Fibroblast of lung (primary cell): ENCODE results near the gene PSMD4. TPM values are rescaled to one million over a fixed set of nuclear protein-coding genes. Genes with fewer than 3 reads are reported as not detected.

Experiments used
- DNase-seq, 2 donors: peaks; one replicate each; pipeline versions ENCODE4 v3.0.0 to v3.0.0-alpha.2; 2010; ENCODE audit warnings: low read depth in 2 of 2
- H2AFZ ChIP-seq: 2 replicates; pipeline ENCODE4 v1.5.1; 2012; ENCODE audit warnings: low read length, control low read depth, inconsistent platforms
- H3K27ac ChIP-seq: 2 replicates; pipeline ENCODE4 v1.5.1; 2011; ENCODE audit warnings: low read length, control low read depth; ENCODE audit not compliant: insufficient read depth
- H3K27me3 ChIP-seq: 2 replicates; pipeline ENCODE4 v1.5.1; 2011; ENCODE audit warnings: mild to moderate bottlenecking, low read length; ENCODE audit not compliant: control insufficient read depth, insufficient read depth
- H3K36me3 ChIP-seq: 2 replicates; pipeline ENCODE4 v1.5.1; 2011; ENCODE audit warnings: low read length; ENCODE audit not compliant: control insufficient read depth, insufficient read depth
- H3K4me1 ChIP-seq: 2 replicates; pipeline ENCODE4 v1.5.1; 2011; ENCODE audit warnings: low read length; ENCODE audit not compliant: control insufficient read depth, insufficient read depth; ENCODE audit errors: extremely low read depth
- H3K4me2 ChIP-seq: 2 replicates; pipeline ENCODE4 v1.5.1; 2011; ENCODE audit warnings: low read length, control low read depth; ENCODE audit not compliant: insufficient read depth; ENCODE audit errors: extremely low read depth
- H3K4me3 ChIP-seq, 4 experiments: fragments of 200-600 bp in 1 of 4; sonication (generic) in 1 of 4; replicated peaks in 1 of 4; 2 replicates each; pipeline ENCODE4 v1.5.1; 2011 to 2016; ENCODE audit warnings: low read length in 4 of 4, low read depth in 3 of 4, mild to moderate bottlenecking in 3 of 4, control low read depth in 2 of 4, inconsistent platforms in 1 of 4, mixed read lengths in 1 of 4; ENCODE audit not compliant: insufficient read depth in 1 of 4; ENCODE audit errors: control extremely low read depth in 1 of 4
- H3K79me2 ChIP-seq: 2 replicates; pipeline ENCODE4 v1.5.1; 2012; ENCODE audit warnings: mild to moderate bottlenecking, low read length, inconsistent platforms; ENCODE audit not compliant: control insufficient read depth, insufficient read depth
- H3K9ac ChIP-seq: 2 replicates; pipeline ENCODE4 v1.5.1; 2011; ENCODE audit warnings: mild to moderate bottlenecking, low read length, control low read depth; ENCODE audit not compliant: insufficient read depth
- H3K9me3 ChIP-seq: 2 replicates; pipeline ENCODE4 v1.5.1; 2012; ENCODE audit warnings: low read depth, low read length; ENCODE audit not compliant: control insufficient read depth, insufficient read depth
- H4K20me1 ChIP-seq: 2 replicates; pipeline ENCODE4 v1.5.1; 2011; ENCODE audit warnings: low read length; ENCODE audit not compliant: control insufficient read depth, insufficient read depth; ENCODE audit errors: extremely low read depth
- CTCF ChIP-seq, 2 donors: IDR thresholded peaks in 1 of 2; conservative IDR thresholded peaks in 1 of 2; 1 replicate in 1 of 2; 2 replicates in 1 of 2; pipeline ENCODE4 v1.5.1; 2011 to 2012; ENCODE audit warnings: low read length in 2 of 2, control low read depth in 1 of 2, inconsistent platforms in 1 of 2, low read depth in 1 of 2, mild to moderate bottlenecking in 1 of 2
- EZH2 ChIP-seq: IDR thresholded peaks from 2 replicates; pipeline ENCODE4 v1.5.1; 2012; ENCODE audit warnings: low read length, control low read depth, mild to moderate bottlenecking; ENCODE audit errors: missing control alignments
- polyA plus RNA-seq, 2 donors: library from polyadenylated mRNA; depleted of rRNA in 1 of 2; stranded (reverse) in 1 of 2; unstranded in 1 of 2; fragments of >200 nt; gene quantifications; 2 replicates each; pipeline ENCODE4 v1.2.1, GENCODE V29; 2011 to 2012; ENCODE audit warnings: missing spikeins in 1 of 2
- total RNA-seq: library from RNA; depleted of rRNA; stranded (reverse); fragments of >200 nt; gene quantifications from 2 replicates; pipeline ENCODE4 v1.2.1, GENCODE V29; 2014

The PSMD4 gene
- total and polyA plus RNA-seq, 2 donors (not counting 1 experiment from before 2014, with no cell fraction given), result 210 to 240 TPM

- Histone ChIP-seq H3K4me3 (peak overlapping the region; percentile 55 to 85 (median 77)), H2AFZ (no peak overlapping the region), H3K27me3 (no peaks in the 10 kb centered on the region), H3K27ac (peak overlapping the region; percentile 99), H3K36me3 (peaks cover 18% of the 10 kb centered on the region), H4K20me1 (no peaks in the 10 kb centered on the region), H3K4me2 (peak overlapping the region; percentile 97), H3K4me1 (no peaks in the 10 kb centered on the region), H3K9me3 (no peaks in the 10 kb centered on the region), H3K9ac (peak overlapping the region; percentile 81), H3K79me2 (peaks cover 15% of the 10 kb centered on the region)
- TF ChIP-seq EZH2 (no peak), CTCF (conservative IDR thresholded peaks at IDR 0.05 in 1 of 2, IDR thresholded peaks at IDR 0.05 in 1 of 2; ENCODE audit: low read depth in 1 of 2, low read length in 2 of 2) (no peak)
- DNase-seq, result peak in 1 of 2 donors; percentile 13
These were observed 28.6 kb downstream of the PSMD4 start for GRCh38 chr1:151282883-151283725.

- H3K4me1 ChIP-seq, result no peaks in the 10 kb centered on the region
- H3K27me3 ChIP-seq, result no peaks in the 10 kb centered on the region
- TF ChIP-seq CTCF (conservative IDR thresholded peaks at IDR 0.05 in 1 of 2, IDR thresholded peaks at IDR 0.05 in 1 of 2; ENCODE audit: low read depth in 1 of 2, low read length in 2 of 2) (no peak), EZH2 (no peak)
- no peak overlapping the region for H3K9ac ChIP-seq
- no peak overlapping the region for H3K4me2 ChIP-seq
- H3K4me3 ChIP-seq, result peak overlapping the region in 2 of 4 experiments; percentile 69 to 85
- H3K27ac ChIP-seq, result no peak overlapping the region
- peaks cover 20% of the 10 kb centered on the region for H3K36me3 ChIP-seq
- H2AFZ ChIP-seq, result no peak overlapping the region
- no peaks in the 10 kb centered on the region for H4K20me1 ChIP-seq
- no peak for DNase-seq
- no peaks in the 10 kb centered on the region for H3K9me3 ChIP-seq
- peaks cover 15% of the 10 kb centered on the region for H3K79me2 ChIP-seq
These were observed 29.6 kb downstream of the PSMD4 start for GRCh38 chr1:151284013-151284577.

GRCh38 chr1:151286619-151287340 is 32.2 kb downstream of the PSMD4 start:
- Histone ChIP-seq H2AFZ (no peak overlapping the region), H3K4me3 (no peak overlapping the region), H3K36me3 (peaks cover 38% of the 10 kb centered on the region), H3K4me2 (no peak overlapping the region), H3K27me3 (no peaks in the 10 kb centered on the region), H3K4me1 (no peaks in the 10 kb centered on the region), H3K9me3 (no peaks in the 10 kb centered on the region), H3K9ac (no peak overlapping the region), H3K79me2 (peaks cover 15% of the 10 kb centered on the region), H3K27ac (no peak overlapping the region), H4K20me1 (no peaks in the 10 kb centered on the region)
- DNase-seq, result no peak
- TF ChIP-seq EZH2 (no peak), CTCF (conservative IDR thresholded peaks at IDR 0.05 in 1 of 2, IDR thresholded peaks at IDR 0.05 in 1 of 2; ENCODE audit: low read depth in 1 of 2, low read length in 2 of 2) (no peak)
